ENCODE data around the gene DMC1.

- TF ChIP-seq CTCF (IDR thresholded peaks at IDR 0.05), result no peak
- TF ChIP-seq POLR2A (IDR thresholded peaks at IDR 0.05), result no peak
- no peak for TF ChIP-seq POLR2AphosphoS5 (IDR thresholded peaks at IDR 0.05)
Measured at GRCh38 chr22:38608992-38609750, 39.2 kb upstream of the DMC1 start.
